ENCODE data around the gene PTGER3.
"Not testable (repeated sequence)": the region's sequence is repeated elsewhere in the genome, so short reads cannot be mapped to it uniquely, and the experiment has no call there.

Gene PTGER3

DNA sequence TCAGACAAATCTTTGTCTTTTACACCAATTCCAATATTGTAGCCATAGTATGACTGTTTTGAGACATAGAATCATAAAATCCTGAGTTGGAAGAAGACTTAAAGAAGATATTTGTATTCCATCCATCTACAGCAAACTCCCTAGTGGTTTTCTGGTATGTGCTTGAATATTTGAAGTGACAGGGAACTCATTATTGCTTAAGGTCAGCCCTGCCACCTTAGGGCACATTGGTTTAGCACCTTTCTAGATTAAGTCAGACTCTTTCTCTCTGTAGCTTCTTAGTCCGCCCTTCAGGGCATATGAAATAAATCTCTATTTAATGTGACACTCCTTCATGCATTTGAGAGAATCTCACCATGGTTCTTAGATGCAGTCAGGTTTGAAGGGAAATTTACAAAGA, 49.8 kb downstream of the PTGER3 start:
- H3K4me3 ChIP-seq (ENCODE audit: low read length): no peak overlapping the region
- no peaks in the 10 kb centered on the region for H3K4me1 ChIP-seq (ENCODE audit: control insufficient read depth, low read depth, low read length)
- H3K9ac ChIP-seq (ENCODE audit: low read length): no peak overlapping the region
- H3K36me3 ChIP-seq (ENCODE audit: control insufficient read depth, low read depth, low read length): no peaks in the 10 kb centered on the region
- H3K27me3 ChIP-seq (ENCODE audit: control insufficient read depth, insufficient read depth, low read length): no peaks in the 10 kb centered on the region
- H3K9me3 ChIP-seq (ENCODE audit: control insufficient read depth, low read depth, low read length): no peaks in the 10 kb centered on the region
- H3K27ac ChIP-seq (ENCODE audit: low read length): no peak overlapping the region

DNA sequence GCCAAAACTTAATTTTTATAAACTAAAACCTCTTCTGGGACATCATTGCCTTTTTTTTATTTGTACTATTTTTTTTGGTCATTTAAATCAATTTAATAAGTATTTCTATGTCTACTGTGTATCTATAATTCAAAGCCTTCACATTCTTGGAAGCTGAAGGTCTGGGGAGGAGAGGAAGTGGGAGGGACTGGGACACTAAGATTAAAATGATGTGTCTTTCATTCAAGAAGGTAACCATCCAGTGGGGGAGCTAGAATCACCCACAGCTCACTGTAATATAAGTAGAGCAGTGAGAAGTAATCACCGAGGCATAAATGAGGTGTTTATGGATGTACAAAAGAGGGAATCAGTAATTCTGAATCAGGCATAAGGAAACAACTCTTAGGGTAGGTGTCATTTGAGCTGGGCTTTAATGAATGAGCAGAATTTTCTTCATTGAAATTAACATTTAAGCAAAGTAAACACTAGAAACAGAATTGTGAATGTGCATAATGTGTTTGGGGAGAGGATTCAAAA, 52.8 kb downstream of the PTGER3 start:
- Histone ChIP-seq H3K27me3 (ENCODE audit: control insufficient read depth, insufficient read depth, low read length) (no peaks in the 10 kb centered on the region), H3K27ac (ENCODE audit: low read length) (no peak overlapping the region), H3K36me3 (ENCODE audit: control insufficient read depth, low read depth, low read length) (no peaks in the 10 kb centered on the region), H3K4me1 (ENCODE audit: control insufficient read depth, low read depth, low read length) (no peaks in the 10 kb centered on the region), H3K9me3 (ENCODE audit: control insufficient read depth, low read depth, low read length) (no peaks in the 10 kb centered on the region), H3K4me3 (ENCODE audit: low read length) (no peak overlapping the region), H3K9ac (ENCODE audit: low read length) (no peak overlapping the region)

DNA sequence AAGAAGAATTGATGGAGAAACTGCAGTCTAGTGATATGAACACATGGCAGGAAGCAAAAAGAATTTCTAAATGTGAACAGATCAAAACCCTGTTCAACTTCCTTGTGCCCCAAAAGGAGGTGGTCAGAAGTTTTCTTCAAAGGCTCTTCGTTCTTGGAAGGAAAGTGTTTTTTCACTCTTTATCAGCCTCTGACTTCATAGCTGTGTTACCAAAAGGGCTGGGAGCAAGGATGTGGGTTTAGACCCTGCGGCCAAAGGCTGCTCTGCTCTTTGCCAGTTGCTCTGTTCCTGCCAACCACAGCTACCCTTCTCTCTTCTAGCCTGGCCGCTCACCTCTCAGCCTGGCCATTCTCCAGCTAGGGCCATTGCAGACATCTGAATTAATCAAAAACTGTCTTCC, 53.8 kb downstream of the PTGER3 start:
- Histone ChIP-seq H3K27me3 (ENCODE audit: control insufficient read depth, insufficient read depth, low read length) (no peaks in the 10 kb centered on the region), H3K9ac (ENCODE audit: low read length) (no peak overlapping the region), H3K4me3 (ENCODE audit: low read length) (no peak overlapping the region), H3K4me1 (ENCODE audit: control insufficient read depth, low read depth, low read length) (no peaks in the 10 kb centered on the region), H3K27ac (ENCODE audit: low read length) (no peak overlapping the region), H3K36me3 (ENCODE audit: control insufficient read depth, low read depth, low read length) (no peaks in the 10 kb centered on the region), H3K9me3 (ENCODE audit: control insufficient read depth, low read depth, low read length) (no peaks in the 10 kb centered on the region)

- Histone ChIP-seq H3K4me1 (ENCODE audit: control insufficient read depth, low read depth, low read length) (no peaks in the 10 kb centered on the region), H3K27ac (ENCODE audit: low read length) (no peak overlapping the region), H3K9ac (ENCODE audit: low read length) (no peak overlapping the region), H3K9me3 (ENCODE audit: control insufficient read depth, low read depth, low read length) (no peaks in the 10 kb centered on the region), H3K36me3 (ENCODE audit: control insufficient read depth, low read depth, low read length) (no peaks in the 10 kb centered on the region), H3K4me3 (ENCODE audit: low read length) (no peak overlapping the region), H3K27me3 (ENCODE audit: control insufficient read depth, insufficient read depth, low read length) (no peaks in the 10 kb centered on the region)
These were observed 55.1 kb downstream of the PTGER3 start for GRCh38 chr1:70992521-70992920.

DNA sequence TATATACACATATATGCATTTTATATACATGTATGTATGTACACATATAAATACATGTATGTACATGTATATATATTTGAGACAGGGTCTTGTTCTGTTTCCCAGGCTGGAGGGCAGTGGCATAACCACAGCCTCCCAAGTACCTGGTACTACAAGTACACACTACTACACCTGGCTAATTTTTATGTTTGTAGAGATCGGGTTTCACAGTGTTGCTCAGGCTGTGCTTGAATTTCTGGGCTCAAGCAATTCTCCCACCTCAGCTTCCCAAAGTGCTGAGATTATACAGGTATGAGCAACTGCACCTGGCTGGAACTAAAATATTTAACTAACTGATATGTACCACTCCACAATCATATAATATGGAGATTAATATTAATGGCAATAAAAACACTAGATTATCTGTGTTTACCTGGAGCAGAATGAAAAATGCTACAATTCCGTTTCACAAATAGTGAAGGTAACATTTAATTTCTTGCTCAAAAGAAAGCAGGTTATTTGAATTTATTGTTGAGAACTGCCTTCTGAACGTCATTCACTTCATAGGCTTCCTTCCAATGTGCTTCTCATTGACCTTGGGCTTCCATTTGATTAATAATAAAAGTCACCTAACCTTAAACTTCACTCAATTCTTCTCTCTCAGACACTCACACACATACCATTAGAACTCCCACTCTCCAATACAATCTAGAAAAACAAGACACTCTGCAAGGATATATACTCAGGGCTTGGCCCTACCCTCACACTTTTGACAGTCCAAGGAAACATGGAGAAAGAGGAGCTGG, 57.0 kb downstream of the PTGER3 start:
- H3K4me1 ChIP-seq (ENCODE audit: control insufficient read depth, low read depth, low read length): no peaks in the 10 kb centered on the region
- no peak overlapping the region for H3K4me3 ChIP-seq (ENCODE audit: low read length)
- H3K36me3 ChIP-seq (ENCODE audit: control insufficient read depth, low read depth, low read length): no peaks in the 10 kb centered on the region
- H3K9ac ChIP-seq (ENCODE audit: low read length): no peak overlapping the region
- no peaks in the 10 kb centered on the region for H3K9me3 ChIP-seq (ENCODE audit: control insufficient read depth, low read depth, low read length)
- H3K27ac ChIP-seq (ENCODE audit: low read length): no peak overlapping the region
- no peaks in the 10 kb centered on the region for H3K27me3 ChIP-seq (ENCODE audit: control insufficient read depth, insufficient read depth, low read length)

DNA sequence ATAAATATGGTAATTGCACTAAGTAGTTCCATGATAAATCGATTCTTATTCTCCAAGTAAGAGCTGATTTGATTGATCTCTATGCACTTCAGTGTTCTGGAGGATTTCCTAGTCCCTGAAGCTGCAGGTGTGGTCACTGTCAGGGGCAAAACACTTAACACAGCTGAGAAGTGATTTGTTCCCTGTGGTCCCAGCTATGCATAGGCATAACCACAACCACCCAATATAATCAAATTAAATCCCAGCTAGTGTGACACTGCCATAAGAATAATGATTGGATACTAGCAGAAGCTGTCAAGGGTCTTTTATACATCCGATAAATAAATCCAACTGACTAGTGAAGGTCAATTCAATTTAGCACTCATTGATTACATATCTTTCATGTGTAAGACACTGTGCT, 60.1 kb downstream of the PTGER3 start:
- Histone ChIP-seq H3K4me3 (ENCODE audit: low read length) (no peak overlapping the region), H3K36me3 (ENCODE audit: control insufficient read depth, low read depth, low read length) (no peaks in the 10 kb centered on the region), H3K4me1 (ENCODE audit: control insufficient read depth, low read depth, low read length) (no peaks in the 10 kb centered on the region), H3K9me3 (ENCODE audit: control insufficient read depth, low read depth, low read length) (no peaks in the 10 kb centered on the region), H3K9ac (ENCODE audit: low read length) (no peak overlapping the region), H3K27me3 (ENCODE audit: control insufficient read depth, insufficient read depth, low read length) (no peaks in the 10 kb centered on the region), H3K27ac (ENCODE audit: low read length) (no peak overlapping the region)

DNA sequence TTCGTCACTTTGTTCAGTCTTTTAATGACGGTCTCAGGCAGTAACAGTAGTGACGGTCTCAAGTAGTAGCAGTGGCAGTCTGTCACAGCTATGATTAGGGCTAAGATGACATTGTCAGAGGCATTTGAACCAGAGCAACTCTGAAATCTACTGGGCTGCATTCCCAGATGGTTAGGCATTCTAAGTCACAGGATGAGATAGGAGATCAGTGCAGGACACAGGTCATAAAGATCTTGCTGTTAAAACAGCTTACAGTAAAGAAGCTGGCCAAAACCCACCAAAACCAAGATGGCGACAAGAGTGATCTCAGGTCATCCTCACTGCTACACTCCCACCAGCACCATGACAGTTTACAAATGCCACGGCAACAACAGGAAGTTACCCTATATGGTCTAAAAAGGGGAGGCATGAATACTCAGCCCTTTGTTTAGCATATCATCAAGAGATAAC, 61.8 kb downstream of the PTGER3 start:
- H3K4me3 ChIP-seq (ENCODE audit: low read length); H3K36me3 ChIP-seq (ENCODE audit: control insufficient read depth, low read depth, low read length); H3K27me3 ChIP-seq (ENCODE audit: control insufficient read depth, insufficient read depth, low read length); H3K4me1 ChIP-seq (ENCODE audit: control insufficient read depth, low read depth, low read length); H3K9me3 ChIP-seq (ENCODE audit: control insufficient read depth, low read depth, low read length); H3K27ac ChIP-seq (ENCODE audit: low read length); H3K9ac ChIP-seq (ENCODE audit: low read length): not testable (repeated sequence)

- H3K9me3 ChIP-seq (ENCODE audit: control insufficient read depth, low read depth, low read length); H3K9ac ChIP-seq (ENCODE audit: low read length); H3K27me3 ChIP-seq (ENCODE audit: control insufficient read depth, insufficient read depth, low read length); H3K4me3 ChIP-seq (ENCODE audit: low read length); H3K27ac ChIP-seq (ENCODE audit: low read length); H3K36me3 ChIP-seq (ENCODE audit: control insufficient read depth, low read depth, low read length); H3K4me1 ChIP-seq (ENCODE audit: control insufficient read depth, low read depth, low read length): not testable (repeated sequence)
These were observed 62.3 kb downstream of the PTGER3 start for GRCh38 chr1:70985278-70985677.

GRCh38 chr1:70980361-70980760, 67.3 kb downstream of the PTGER3 start:
- Histone ChIP-seq H3K27me3 (ENCODE audit: control insufficient read depth, insufficient read depth, low read length) (no peaks in the 10 kb centered on the region), H3K9me3 (ENCODE audit: control insufficient read depth, low read depth, low read length) (no peaks in the 10 kb centered on the region)

DNA sequence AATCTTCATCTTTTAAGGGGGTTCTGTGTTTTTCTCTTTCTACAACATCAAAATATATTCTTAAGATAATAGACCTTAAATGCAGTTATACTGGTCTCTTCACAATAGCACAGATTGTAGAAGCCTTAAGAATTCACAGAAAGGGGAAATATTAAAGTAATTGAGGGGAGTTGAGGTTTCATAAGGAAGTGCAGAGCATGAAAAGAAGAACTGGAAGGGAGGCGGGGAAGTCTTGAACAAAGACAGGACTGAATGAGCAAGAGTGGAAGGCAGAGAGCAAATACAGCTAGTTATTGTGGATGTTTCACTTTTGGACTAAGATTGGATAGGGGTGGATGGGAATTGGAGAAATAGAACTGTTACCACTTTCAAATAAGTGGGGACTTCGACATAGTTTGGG, 67.7 kb downstream of the PTGER3 start:
- no peaks in the 10 kb centered on the region for H3K27me3 ChIP-seq (ENCODE audit: control insufficient read depth, insufficient read depth, low read length)
- H3K4me3 ChIP-seq (ENCODE audit: low read length): no peak overlapping the region
- H3K36me3 ChIP-seq (ENCODE audit: control insufficient read depth, low read depth, low read length): no peaks in the 10 kb centered on the region
- no peaks in the 10 kb centered on the region for H3K9me3 ChIP-seq (ENCODE audit: control insufficient read depth, low read depth, low read length)
- no peak overlapping the region for H3K9ac ChIP-seq (ENCODE audit: low read length)
- no peak overlapping the region for H3K27ac ChIP-seq (ENCODE audit: low read length)
- no peaks in the 10 kb centered on the region for H3K4me1 ChIP-seq (ENCODE audit: control insufficient read depth, low read depth, low read length)

More at GRCh38 chr1:70980361-70980760, 67.3 kb downstream of the PTGER3 start:
- H3K36me3 ChIP-seq (ENCODE audit: control insufficient read depth, low read depth, low read length): no peaks in the 10 kb centered on the region
- H3K27ac ChIP-seq (ENCODE audit: low read length): no peak overlapping the region
- H3K4me3 ChIP-seq (ENCODE audit: low read length): no peak overlapping the region
- no peaks in the 10 kb centered on the region for H3K4me1 ChIP-seq (ENCODE audit: control insufficient read depth, low read depth, low read length)
- no peak overlapping the region for H3K9ac ChIP-seq (ENCODE audit: low read length)

- Histone ChIP-seq H3K9ac (ENCODE audit: low read length) (no peak overlapping the region), H3K4me3 (ENCODE audit: low read length) (no peak overlapping the region), H3K27me3 (ENCODE audit: control insufficient read depth, insufficient read depth, low read length) (no peaks in the 10 kb centered on the region), H3K4me1 (ENCODE audit: control insufficient read depth, low read depth, low read length) (no peaks in the 10 kb centered on the region), H3K9me3 (ENCODE audit: control insufficient read depth, low read depth, low read length) (no peaks in the 10 kb centered on the region), H3K27ac (ENCODE audit: low read length) (no peak overlapping the region), H3K36me3 (ENCODE audit: control insufficient read depth, low read depth, low read length) (no peaks in the 10 kb centered on the region)
These were observed 68.3 kb downstream of the PTGER3 start for GRCh38 chr1:70979313-70979712.

- H3K4me3 ChIP-seq (ENCODE audit: low read length): no peak overlapping the region
- H3K4me1 ChIP-seq (ENCODE audit: control insufficient read depth, low read depth, low read length): no peaks in the 10 kb centered on the region
- H3K9ac ChIP-seq (ENCODE audit: low read length): no peak overlapping the region
- no peaks in the 10 kb centered on the region for H3K27me3 ChIP-seq (ENCODE audit: control insufficient read depth, insufficient read depth, low read length)
- H3K27ac ChIP-seq (ENCODE audit: low read length): no peak overlapping the region
- H3K36me3 ChIP-seq (ENCODE audit: control insufficient read depth, low read depth, low read length): no peaks in the 10 kb centered on the region
- no peaks in the 10 kb centered on the region for H3K9me3 ChIP-seq (ENCODE audit: control insufficient read depth, low read depth, low read length)
These were observed 69.0 kb downstream of the PTGER3 start for GRCh38 chr1:70978623-70979022.
